Fibroblast of gingiva (primary cell): ENCODE data around the gene TMOD3.

Source experiments
- DNase-seq: peaks from one replicate; pipeline ENCODE4 v3.0.0-alpha.2; 2011; ENCODE audit warnings: low read depth

Gene TMOD3

DNA sequence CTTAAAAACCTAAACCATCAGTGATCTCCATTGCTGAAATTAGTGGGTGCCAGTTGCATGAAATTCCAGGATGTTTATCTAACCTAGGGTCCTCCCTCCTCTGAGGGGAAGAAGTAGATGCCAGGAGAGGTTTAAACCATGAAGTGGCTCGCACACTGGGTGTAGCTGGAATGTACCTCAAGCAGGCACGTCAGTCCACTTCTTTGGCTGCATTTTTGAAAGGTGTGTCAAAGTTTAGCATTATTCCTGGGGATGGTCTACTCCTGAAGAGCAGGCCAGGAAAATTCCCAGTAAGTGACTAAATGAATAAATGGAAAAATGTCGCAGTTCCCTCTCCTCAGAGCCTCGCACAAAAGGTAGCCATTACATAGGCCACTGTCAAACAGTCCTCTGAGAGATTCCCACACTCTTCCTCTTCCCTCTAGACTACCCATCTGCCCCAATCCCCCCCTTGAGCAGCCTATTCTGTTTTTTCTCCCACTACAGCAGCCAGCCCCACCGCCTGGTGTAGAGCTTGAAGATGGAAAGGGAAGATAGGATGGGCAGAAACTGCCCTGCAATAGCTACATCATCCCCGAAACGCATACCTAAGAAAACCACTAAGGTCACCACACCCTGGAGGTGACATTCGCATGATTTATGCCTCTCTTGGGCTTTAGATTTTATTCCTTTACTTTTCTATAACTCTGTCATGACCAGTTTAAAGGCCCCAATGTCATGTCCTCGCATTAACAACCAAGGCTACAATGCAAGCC lies 655 bp upstream of the TMOD3 start:
- DNase-seq = no peak

DNA sequence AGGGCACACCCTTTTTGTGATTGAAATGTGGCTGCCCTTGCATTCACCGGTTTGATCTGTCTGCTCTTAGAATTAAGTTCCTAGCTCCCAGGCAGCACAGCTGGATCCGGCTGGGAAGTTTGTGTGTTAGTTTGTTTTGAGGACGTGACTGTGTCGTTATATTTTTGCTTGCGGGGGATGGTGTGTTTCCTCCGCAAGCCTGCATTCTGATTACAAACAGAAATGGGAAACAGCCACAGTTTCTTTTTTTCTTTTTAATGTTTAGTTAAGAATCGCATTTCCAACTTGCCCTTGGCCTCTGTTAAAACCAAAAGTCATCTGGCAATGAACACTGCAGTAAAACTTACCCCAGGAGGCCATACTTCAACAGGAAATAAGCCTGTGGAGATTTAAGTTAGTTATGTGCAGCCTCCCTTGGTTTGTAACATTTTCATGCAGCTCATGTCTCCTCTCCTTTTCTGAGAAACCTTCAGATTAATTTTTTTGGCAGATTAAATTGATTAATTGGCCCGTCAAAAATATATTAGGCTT lies 888 bp downstream of the TMOD3 start:
- DNase-seq = peak; percentile 64

DNA sequence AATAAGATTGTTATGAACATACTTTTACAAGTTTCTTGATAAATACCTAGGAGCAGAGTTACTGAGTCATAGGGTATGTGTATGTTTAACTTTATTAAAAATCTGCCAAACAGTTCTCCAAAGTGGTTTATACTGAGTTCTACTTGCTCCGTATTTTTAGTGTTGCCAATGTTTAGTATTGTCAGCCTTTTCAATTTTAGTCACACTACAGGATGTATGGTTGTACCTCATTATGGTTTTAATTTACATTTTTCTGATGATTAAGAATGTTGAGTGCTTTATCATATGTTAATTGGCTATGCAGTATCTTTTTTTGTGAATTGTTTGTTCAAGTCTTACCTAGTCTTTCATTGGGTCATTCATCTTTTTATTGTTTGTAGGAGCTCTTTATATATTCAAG lies 4.3 kb downstream of the TMOD3 start:
- no peak for DNase-seq

DNA sequence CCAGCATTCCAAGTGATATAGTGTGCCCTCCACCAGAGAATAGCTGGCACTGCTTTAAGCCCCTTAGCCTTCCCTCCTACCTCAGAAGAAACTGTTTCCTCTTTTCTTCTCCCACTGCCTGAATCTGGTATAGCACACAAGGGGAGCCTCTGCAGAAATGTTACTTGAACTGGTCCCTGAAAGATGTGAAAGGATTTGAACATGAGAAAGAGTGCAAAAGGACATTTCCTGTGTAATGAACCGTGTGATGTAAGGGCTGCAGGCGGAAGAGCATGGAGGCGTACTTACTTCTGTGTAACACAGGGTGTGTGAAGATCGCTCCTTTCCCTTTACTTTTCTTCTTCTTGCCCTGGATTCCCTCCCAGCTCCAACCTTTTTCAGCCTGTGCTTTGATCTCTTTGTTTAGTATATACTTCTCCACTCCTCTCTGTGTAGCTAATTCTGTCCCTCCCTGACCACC lies 8.4 kb downstream of the TMOD3 start:
- DNase-seq = no peak

DNA sequence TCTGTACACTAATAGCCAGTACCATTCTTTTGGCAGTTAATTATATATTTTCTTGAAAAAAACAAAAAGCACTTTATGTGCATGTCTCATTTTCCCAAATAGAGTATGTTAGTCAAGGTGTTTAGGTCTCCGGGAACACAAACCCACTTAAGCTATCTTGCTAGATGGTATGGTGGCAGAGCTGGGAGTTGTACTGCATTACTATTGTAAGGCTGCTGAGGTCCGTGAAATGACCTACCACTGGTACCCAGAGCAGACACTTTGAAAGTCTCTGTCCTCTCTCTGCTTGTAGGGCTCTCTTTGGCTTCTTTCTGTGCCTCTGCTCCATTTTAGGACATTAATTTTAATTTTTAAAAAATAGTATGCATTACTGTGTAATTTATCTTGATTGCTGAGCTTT lies 8.8 kb downstream of the TMOD3 start:
- no peak for DNase-seq

DNA sequence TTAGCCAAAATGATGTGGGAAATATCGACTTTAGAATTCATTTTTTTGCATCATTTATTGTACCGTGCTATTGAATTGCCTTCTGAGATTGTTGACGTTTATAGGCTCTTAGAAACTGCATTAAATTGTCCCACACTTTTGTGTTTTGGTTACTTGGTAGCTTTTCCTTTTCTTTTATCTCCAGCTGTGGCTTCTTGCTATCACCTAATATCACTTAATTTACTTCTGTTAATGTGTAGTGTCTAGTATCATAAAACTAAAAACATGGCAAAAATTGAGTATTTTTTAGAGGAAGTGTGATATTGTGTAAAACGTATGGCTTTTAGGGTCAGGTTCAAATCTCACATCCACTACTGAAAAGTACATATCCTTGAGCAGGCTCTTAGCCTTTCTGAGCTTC lies 11.2 kb downstream of the TMOD3 start:
- DNase-seq = no peak

DNA sequence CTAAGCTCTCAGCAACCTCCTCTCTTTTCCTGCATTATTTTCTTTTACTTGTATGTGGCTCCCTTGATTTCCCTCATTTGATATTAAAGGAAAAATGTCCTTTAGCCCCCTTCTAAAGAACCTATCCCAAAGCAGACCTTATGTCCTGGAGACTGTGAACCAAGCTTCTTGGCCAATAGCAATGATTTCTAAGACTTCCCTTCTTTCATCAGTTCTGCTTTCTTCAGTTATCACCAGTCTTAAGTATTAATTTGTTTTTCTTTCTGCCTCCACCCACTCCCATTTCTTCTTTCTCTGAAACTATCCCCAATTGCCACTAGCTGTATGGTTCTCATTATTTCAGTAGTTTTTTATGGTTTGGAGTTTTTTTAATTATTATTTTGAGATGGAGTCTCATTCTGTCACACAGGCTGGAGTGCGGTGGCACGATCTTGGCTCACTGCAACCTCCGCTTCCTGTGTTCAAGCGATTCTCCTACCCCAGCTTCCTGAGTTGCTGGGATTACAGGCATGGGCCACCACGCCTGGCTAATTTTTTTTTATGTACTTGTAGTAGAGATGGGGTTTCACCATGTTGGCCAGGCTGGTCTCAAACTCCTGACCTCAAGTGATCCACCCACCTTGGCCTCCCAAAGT lies 12.1 kb downstream of the TMOD3 start:
- DNase-seq = no peak

DNA sequence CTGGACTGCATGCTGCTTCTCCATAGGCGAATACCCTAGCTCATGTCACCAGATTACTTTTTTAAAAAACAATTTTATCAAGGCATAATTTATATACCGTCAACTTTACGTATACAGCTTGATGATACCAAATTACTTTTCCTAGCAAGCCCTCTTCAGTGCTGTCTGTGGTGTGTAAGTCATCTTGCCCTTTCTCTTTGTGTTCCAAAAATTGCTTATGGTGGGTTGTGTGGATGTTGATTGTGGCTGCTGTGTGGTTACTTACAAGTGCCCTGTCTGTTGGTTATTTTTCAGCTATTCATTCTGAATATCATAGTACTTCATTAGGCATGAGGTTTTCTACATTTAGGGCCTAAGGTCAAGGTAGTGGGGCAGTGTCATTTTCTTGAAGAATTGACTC lies 12.8 kb downstream of the TMOD3 start:
- DNase-seq = no peak

DNA sequence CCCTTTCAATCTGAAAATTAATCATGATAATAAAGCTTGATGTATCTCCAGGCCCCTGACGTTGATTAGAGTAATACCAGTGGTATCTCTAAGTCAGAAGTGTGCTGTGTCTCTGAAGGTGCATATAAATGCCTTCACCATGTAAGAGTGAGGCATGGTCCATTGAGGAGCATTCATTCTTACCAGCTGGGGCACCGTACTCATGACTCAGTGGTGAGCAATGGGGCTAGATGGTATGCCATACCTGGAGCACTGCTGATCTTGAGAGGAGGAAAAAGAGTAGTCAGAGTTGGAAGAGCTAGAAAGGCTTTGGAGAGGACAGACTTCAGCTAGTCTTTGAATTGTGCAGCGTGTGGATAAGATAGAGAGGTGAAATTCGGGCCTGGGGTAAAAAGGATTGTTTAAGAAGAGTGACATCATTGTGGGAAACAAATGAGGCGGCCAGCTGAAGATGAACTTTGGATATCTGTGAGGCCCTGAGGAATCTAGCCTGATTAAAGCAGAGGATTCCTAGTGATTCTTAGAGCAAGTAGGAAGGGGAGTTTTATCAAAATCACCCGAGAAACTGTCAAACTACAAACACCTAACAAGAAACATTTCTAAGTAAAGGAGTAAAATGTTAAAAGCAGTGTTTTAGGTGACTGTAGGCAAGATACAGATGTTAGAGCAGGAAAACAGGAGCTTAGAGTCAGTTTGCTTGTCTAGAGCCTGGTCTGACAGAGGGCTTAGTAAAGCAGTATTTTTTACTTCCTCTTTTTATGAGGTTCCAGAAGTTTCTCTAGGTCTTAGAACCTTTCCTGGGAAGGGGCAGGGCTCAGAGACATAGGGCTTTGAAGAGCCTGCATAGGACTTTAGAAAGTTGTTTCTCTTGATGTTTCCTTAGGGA lies 13.6 kb downstream of the TMOD3 start:
- no peak for DNase-seq

DNA sequence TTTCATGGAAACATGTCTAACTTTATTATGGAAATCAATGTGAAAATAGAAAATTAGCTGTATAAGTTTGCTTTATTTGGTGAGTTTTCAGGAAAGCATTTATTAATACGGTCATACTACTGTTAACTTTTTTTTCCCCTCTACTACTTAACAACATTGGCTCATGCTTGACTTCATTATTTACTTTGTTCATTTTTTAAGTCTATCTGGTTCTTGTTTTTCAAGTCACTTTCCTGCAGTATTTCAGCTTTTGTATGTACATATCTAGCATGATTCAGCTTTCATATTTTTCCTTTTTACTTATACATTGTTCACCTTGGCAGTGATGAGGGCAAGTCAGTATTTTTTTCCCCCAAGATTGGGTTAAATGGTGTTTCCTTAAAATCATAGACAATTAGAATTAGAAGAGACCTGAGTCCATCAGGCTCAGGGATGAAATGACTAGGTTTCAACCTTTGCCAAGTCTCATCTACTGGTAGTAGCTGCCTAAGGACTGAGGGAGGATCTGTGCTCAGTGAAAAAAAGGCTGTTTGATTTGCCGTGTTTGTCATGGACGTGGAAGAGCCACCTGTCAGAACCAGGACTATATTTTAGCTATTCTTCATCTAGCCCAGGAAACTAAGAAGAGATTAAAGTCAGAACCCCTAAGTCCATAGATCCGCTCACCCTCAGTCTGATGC lies 15.4 kb downstream of the TMOD3 start:
- DNase-seq = no peak

DNA sequence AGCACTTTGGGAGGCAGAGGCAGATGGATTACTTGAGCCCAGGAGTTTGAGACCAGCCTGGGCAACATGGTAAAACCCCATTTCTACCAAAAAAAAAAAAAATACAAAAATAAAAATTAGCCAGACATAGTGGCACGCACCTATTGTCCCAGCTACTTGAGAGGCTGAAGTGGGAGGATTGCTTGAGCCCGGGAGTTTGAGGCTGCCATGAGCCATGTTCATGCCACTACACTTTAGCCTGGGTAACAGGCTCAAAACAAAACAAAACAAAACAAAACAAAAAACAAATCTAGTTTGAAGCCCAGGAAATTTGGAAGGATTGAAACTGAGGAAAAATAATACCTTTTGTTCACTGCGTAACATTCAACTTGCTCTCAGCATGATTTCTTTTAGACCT lies 16.6 kb downstream of the TMOD3 start:
- no peak for DNase-seq

DNA sequence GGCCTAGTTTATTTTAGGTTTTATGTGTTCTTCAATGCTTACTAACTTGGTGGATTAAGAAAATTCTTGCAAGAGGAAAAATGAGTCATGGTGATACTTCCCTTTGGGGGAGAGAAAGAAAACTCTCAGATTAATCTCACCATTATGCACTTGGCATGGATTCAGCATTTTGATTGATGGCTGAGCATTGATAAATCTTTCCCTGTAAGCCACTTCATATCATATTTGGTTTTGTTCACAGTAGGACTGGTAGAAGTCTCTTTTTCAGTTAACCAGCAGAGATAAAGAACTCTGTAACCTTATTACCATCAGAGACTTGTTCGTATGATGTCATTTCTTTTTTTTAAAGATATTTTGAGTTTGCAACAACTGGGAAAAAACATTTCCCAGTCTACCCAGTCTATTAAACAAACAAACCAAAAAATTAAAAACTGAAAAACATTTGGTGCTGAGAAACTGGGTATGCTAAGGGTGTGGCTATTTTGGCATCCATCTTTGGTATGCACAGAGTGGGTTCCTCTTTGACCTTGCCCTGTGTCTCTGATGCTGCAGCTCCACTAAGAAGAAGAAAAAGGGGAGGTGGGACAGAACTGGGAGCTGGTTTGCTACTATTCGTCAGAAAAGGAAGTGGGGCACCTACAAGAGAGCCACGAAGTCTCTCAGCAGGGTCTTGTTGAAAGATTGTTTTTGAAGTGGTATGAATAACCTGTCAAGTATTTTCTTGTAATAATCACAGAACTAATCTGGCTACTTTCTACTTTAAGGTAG lies 17.2 kb downstream of the TMOD3 start:
- DNase-seq = peak; percentile 41

DNA sequence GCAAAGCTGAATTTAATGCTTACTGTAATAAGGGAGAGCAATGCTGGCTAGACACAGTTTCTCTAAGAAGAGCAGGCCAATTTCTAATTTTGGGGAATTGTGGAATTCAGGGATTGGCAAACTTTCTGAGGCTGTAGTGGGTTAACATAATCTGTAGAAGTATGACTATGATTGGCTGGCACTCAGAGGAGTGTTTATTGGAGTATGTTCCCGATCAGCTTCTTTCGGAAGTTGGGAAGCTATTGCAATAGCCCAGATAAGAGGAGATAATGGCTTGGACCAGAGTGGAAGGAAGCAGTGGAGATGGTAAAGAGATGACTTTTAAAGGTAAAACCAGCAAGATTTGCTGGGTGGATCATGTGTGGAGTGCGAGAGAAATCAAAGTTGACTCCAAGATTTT lies 19.4 kb downstream of the TMOD3 start:
- no peak for DNase-seq

DNA sequence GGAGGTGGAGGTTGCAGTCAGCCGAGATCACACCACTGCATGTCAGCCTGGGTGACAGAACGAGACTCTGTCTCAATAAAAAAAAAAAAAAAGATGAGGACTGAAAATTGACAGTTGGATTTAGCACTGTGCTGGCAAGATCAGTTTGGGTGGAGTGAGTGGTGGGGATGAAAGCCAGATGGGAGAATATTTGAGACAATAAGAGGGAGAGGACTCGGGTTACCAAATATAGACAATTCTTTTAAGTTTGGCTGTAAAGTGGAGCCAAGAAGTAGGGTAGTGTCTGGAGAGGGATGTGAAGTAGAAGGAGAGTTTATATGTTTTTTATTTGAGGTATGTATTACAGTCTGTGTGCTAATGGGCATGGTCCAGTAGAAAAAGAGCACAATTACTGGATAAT lies 20.4 kb downstream of the TMOD3 start:
- DNase-seq = no peak

DNA sequence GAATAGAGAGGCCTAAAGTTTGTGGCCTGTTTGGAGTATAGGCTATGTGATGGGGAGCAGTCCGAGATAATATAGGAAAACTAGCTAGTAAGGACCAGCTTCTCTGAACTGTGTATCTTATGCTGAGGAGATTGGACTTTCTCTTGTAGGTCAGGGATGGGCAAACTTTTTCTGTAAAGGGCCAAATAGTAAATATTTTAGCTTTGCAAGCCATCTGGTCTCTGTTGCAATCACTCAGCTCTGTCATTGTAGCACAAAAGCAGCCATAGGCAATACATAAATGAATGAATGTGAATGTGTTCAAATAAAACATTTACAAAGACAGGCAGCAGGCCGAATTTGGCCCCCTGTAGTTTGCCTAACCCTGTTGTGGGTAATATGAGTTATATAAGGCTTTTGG lies 24.5 kb downstream of the TMOD3 start:
- DNase-seq = peak; percentile 60

DNA sequence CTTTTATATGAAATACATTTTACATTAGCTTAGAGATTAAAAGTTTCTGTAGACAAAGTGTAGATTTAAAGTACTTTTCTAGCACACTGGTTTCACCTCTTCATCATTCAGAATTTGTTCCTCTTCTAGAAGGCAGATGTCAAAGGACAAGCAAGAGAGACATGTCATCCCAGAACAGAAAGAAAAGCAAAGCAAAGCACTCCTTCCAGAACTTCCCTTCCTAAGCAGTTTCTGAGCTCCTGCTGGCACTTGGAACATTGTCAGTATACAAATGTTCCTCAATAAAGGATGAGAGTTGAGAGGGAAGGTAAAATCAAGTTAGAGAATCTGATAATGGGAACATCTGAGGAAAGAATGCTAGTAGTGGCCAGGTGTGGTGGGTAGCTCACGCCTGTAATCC lies 26.2 kb downstream of the TMOD3 start:
- no peak for DNase-seq

DNA sequence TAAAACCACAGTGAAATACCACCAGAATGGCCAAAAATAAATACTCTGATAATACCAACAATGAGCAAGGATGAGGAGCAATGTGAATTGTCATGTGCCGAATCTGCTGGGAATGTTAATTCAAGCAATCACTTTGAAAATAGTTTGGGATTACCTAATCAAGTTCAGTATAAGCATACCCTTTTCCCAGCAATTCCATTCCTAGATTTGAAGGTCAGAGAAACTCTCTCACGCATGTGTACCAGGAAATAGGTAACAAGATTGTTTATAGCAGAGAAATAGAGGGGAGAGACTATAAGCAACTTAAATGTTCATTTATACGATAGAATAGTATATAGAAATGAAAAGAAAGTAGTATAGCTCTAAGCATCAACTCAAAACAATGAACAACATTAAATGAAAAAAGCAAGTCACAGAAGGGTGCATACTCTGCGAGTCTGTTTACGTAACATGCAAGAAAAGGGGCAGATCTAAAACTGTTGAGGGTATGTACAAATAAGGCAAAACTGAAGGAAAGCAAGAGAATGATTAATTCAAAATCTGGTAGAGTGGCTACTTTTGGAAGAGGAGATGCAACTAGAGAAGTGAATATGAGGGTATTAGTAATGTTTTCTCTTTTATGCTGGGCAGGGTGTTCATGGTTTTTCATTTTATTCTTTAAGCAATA lies 27.4 kb downstream of the TMOD3 start:
- DNase-seq = peak; percentile 26

DNA sequence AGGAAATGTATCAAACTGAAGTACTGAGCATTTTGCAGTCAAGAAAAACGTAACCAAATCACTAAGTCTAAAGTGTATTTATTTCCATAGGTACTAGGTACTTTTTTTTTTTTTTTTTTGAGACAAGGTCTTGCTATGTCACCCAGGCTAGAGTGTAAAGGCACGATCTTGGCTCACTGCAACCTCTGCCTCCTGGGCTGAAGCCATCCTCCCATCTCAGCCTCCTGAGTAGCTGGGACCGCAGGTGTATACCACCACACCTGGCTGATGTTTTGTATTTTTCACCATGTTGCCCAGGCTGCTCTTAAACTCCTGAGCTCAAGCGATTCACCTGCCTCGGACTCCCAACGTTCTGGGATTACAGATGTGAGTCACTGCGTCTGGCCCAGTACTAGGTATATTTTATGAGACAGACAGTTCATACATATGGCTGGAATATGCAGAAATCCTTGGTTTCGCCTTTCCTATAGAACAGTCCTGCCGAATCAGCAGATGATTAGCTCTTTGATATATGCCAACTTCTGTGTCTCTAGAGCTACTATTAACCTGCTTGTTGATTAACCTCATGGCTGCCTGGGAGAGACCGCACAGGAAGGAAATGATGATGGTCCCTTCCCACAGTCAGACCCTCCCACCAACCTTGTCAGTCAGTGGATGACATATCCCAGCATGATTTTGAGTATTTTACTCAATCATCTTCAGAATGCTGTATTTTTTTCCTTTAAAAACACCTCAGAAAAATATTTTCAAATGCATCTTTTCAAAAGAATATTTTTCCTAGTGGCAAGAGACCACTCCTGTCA lies 32.3 kb downstream of the TMOD3 start:
- DNase-seq = no peak

DNA sequence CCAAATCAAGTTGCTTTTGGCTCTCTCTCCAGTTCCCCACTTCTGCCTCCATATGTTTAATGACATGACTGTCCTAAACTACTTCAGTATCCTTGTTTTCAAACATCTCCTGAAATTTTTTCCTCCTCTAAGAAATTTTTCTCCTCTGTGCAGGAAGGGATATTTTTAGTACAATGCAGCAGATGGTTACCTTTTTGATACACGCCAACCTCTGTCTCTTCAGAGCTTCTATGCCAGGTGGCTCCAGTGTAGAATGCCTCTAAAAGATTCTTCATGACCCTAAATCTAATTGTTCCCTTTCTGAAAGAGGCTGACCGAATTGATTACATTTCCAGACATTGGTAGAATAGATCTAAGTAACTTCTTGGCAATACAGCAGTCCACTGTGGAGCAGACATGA lies 33.7 kb downstream of the TMOD3 start:
- no peak for DNase-seq
